Measurements from ENCODE around the gene ATP6V1D. TPM values are rescaled to one million over a fixed set of nuclear protein-coding genes. Genes with fewer than 3 reads are reported as not detected.

Gene ATP6V1D
- total and polyA plus RNA-seq, 2 of the 8 experiments (the other 6 are each of a cell fraction or from before 2014, with no cell fraction given) = 45.1 to 76.3 TPM

DNA sequence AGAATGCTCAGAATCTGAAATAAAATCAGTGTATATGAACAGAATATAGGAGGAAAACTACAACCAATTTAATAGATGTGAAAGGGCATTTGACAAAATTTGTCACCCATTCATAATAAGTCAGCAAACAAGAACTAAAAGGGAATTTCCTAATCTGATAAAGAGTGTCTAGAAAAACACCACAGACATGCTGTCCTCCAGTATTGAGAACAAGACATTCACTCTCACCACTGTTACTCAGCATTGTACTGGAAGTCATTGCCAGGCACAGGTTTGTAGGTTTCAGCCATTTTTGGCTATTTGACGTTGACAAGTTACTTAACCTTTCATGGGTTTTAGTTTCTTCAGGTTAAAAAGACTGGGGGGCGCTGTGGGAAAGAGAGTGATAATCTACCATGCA lies 13.7 kb upstream of the ATP6V1D start:
- Histone ChIP-seq H3K9ac (replicated peaks in 1 of 4; ENCODE audit: extremely low read depth in 1 of 4, low read depth in 3 of 4, low read length in 3 of 4) (no peak overlapping the region), H2BK5ac (ENCODE audit: low read depth, low read length) (no peak overlapping the region), H3K27ac (ENCODE audit: low read depth, low read length) (no peak overlapping the region), H3K23ac (ENCODE audit: insufficient read length) (no peak overlapping the region), H3K79me2 (ENCODE audit: control insufficient read depth in 1 of 2, insufficient read depth in 2 of 2, low read length in 2 of 2) (peaks cover 0 to 7% of the 10 kb centered on the region in 2 experiments; a peak in 1 of 4 replicates), H3K56ac (replicated peaks; ENCODE audit: insufficient read length, low read depth, low read length) (no peak overlapping the region), H2BK15ac (ENCODE audit: low read length) (no peak overlapping the region), H4K8ac (ENCODE audit: extremely low read depth, insufficient read depth, low read length) (no peak overlapping the region), H2AK5ac (ENCODE audit: low read depth, low read length) (no peak overlapping the region), H4K91ac (replicated peaks; ENCODE audit: insufficient read length, low read length) (no peak overlapping the region), H3K23me2 (ENCODE audit: low read depth, low read length) (no peaks in the 10 kb centered on the region), H3K36me3 (ENCODE audit: control insufficient read depth in 2 of 4, insufficient read depth in 4 of 4, low read length in 3 of 4) (peaks cover 10 to 78% (median 39%) of the 10 kb centered on the region in 4 experiments), H3K4ac (replicated peaks; ENCODE audit: insufficient read length, low read depth, low read length) (no peak overlapping the region), H2BK12ac (ENCODE audit: low read depth, low read length) (no peak overlapping the region), H4K20me1 (replicated peaks in 1 of 2; ENCODE audit: control insufficient read depth in 1 of 2, insufficient read depth in 2 of 2, low read length in 2 of 2) (peaks cover 0 to 6% of the 10 kb centered on the region in 2 experiments), H2BK20ac (ENCODE audit: low read length) (no peak overlapping the region), H3K9me3 (ENCODE audit: insufficient read depth in 2 of 2, low read depth in 1 of 2, low read length in 1 of 2) (no peaks in the 10 kb centered on the region), H3K4me3 (ENCODE audit: extremely low read depth in 1 of 4, insufficient read depth in 2 of 4, low read depth in 3 of 4, low read length in 4 of 4) (no peak overlapping the region), H2BK120ac (replicated peaks; ENCODE audit: low read depth, low read length) (no peak overlapping the region), H3K27me3 (replicated peaks in 1 of 4; ENCODE audit: control insufficient read depth in 3 of 4, extremely low read depth in 1 of 4, insufficient read depth in 3 of 4, low read length in 3 of 4) (no peaks in the 10 kb centered on the region), H3K14ac (ENCODE audit: insufficient read length) (no peak overlapping the region), H3K18ac (ENCODE audit: extremely low read depth, low read length) (no peak overlapping the region), H3K79me1 (ENCODE audit: low read depth, low read length) (no peaks in the 10 kb centered on the region; the same call in 1 of the 2 replicates), H3K4me1 (replicated peaks in 1 of 4; ENCODE audit: control insufficient read depth in 3 of 4, insufficient read depth in 4 of 4, low read length in 3 of 4) (no peaks in the 10 kb centered on the region), H4K5ac (ENCODE audit: insufficient read length, low read depth, low read length) (no peak overlapping the region), H2AFZ (ENCODE audit: low read length) (no peak overlapping the region), H3K4me2 (ENCODE audit: insufficient read depth in 1 of 2, low read depth in 2 of 2, low read length in 2 of 2) (no peak overlapping the region)
- POLR2A ChIA-PET (ENCODE audit: partially characterized antibody) = no interaction called here
- DNase-seq (ENCODE audit: low read depth in 1 of 2, low spot score in 2 of 2) (no peak), FAIRE-seq (no peak)
- CTCF ChIA-PET (ENCODE audit: partially characterized antibody) = no interaction called here
- WGBS, 2 experiments (ENCODE audit: extremely low coverage in 1 of 2, insufficient coverage in 1 of 2, insufficient read length in 1 of 2, insufficient replicate concordance in 2 of 2, low coverage in 1 of 2, low lambda C conversion rate in 2 of 2, missing lambda C conversion rate in 1 of 2) = 86% methylated on average over 2 of the region's 2 CpGs; no CpG with 5 or more reads in 1 of the 2 experiments
- TF ChIP-seq, protein P1, sequence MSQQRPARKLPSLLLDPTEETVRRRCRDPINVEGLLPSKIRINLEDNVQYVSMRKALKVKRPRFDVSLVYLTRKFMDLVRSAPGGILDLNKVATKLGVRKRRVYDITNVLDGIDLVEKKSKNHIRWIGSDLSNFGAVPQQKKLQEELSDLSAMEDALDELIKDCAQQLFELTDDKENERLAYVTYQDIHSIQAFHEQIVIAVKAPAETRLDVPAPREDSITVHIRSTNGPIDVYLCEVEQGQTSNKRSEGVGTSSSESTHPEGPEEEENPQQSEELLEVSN (IDR thresholded peaks at IDR 0.05) = no peak
- no peak for TF ChIP-seq CBX5 (IDR thresholded peaks at IDR 0.05; ENCODE audit: low read depth, low read length)
- no peak for TF ChIP-seq ATF3 (IDR thresholded peaks at IDR 0.05; ENCODE audit: insufficient read depth, low read depth, low read length)
- no peak for TF ChIP-seq POLR2A (IDR thresholded peaks at IDR 0.05; ENCODE audit: control extremely low read depth in 1 of 2, low read depth in 2 of 2, low read length in 2 of 2)
- TF ChIP-seq CBX8 (IDR thresholded peaks at IDR 0.05; ENCODE audit: borderline replicate concordance, low read depth, low read length) = no peak
- TF ChIP-seq CTBP2 (IDR thresholded peaks at IDR 0.05; ENCODE audit: borderline replicate concordance, insufficient read depth, insufficient read length, low read length) = no peak
- TF ChIP-seq USF2 (IDR thresholded peaks at IDR 0.05; ENCODE audit: low read length) = no peak
- no peak for TF ChIP-seq FOSL1 (IDR thresholded peaks at IDR 0.05; ENCODE audit: insufficient read depth, low read depth, low read length)
- no peak for TF ChIP-seq JUN (IDR thresholded peaks at IDR 0.05; ENCODE audit: low read depth, low read length)
- TF ChIP-seq TBP (IDR thresholded peaks at IDR 0.05; ENCODE audit: low read depth, low read length) = no peak
- TF ChIP-seq HDAC2 (IDR thresholded peaks at IDR 0.05; ENCODE audit: borderline replicate concordance in 1 of 2, low read depth in 2 of 2, low read length in 2 of 2) = no peak
- no peak for TF ChIP-seq SRF (IDR thresholded peaks at IDR 0.05; ENCODE audit: low read depth, low read length)

Data from H1 (cell line).